ENCODE results near the gene NRIP2. TPM values are rescaled to one million over a fixed set of nuclear protein-coding genes. Genes with fewer than 3 reads are reported as not detected.

Gene NRIP2
- total and polyA plus RNA-seq, 2 experiments from 2014 or later: 0.66 TPM; not detected in 1

DNA sequence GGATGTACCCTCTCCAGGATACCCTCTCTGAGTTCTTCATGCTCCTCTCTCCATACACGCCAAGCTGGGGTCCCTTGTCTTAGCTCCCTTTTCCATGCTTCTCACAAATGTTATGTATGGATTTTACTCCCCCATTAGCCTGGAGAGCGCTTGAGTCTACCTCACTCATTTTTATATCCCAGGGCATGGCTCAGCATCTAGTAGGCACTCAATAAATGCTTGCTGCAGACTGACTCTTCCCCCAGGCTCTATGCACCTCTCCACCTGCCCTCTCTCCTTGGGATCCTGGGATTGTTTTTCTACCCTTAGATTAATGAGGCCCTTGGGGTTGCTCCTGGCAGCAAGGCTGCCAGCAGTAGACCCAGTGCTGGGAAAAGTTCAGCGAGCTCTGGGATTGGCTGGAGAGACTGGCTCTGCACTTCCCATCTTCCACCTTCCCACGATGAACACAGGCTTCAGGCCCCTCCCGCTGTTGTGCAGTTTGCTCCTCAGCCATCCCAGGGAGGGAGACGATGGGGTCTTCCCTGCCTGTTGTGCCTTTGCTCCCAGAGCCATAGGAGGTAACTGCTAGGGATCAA is 2.2 kb downstream of the NRIP2 start:
- no peak for ATAC-seq
- Histone ChIP-seq H3K27ac (ENCODE audit: low read depth) (no peak overlapping the region), H3K36me3 (ENCODE audit: insufficient read depth) (peaks cover 1% of the 10 kb centered on the region; the same call in 1 of the 2 replicates), H3K9me2 (ENCODE audit: insufficient read depth) (no peaks in the 10 kb centered on the region), H2AFZ (no peak overlapping the region), H3K27me3 (ENCODE audit: insufficient read depth) (no peaks in the 10 kb centered on the region), H3K4me2 (no peak overlapping the region), H3F3A (replicated peaks; ENCODE audit: low read depth) (0 out of 2 replicates have a peak, but pooled peaks cover 3% of the 10 kb centered on the region), H4K20me1 (replicated peaks; ENCODE audit: insufficient read depth) (peaks cover 5% of the 10 kb centered on the region; the same call in 1 of the 2 replicates), H3K4me3 (no peak overlapping the region), H3K79me2 (replicated peaks; ENCODE audit: insufficient read depth) (no peaks in the 10 kb centered on the region), H3K4me1 (ENCODE audit: insufficient read depth) (peaks cover 12% of the 10 kb centered on the region; the same call in 1 of the 2 replicates)
- Mint-ChIP-seq H3K9me3 (no peaks in the 10 kb centered on the region), H3K4me3 (no peak overlapping the region), H3K36me3 (ENCODE audit: low read depth) (peaks cover 17% of the 10 kb centered on the region), H3K4me1 (peaks cover 19% of the 10 kb centered on the region), H3K27ac (no peak overlapping the region), H3K27me3 (ENCODE audit: insufficient read depth, low read depth, poor library complexity) (peaks cover 11% of the 10 kb centered on the region)
- TF ChIP-seq, protein P1, sequence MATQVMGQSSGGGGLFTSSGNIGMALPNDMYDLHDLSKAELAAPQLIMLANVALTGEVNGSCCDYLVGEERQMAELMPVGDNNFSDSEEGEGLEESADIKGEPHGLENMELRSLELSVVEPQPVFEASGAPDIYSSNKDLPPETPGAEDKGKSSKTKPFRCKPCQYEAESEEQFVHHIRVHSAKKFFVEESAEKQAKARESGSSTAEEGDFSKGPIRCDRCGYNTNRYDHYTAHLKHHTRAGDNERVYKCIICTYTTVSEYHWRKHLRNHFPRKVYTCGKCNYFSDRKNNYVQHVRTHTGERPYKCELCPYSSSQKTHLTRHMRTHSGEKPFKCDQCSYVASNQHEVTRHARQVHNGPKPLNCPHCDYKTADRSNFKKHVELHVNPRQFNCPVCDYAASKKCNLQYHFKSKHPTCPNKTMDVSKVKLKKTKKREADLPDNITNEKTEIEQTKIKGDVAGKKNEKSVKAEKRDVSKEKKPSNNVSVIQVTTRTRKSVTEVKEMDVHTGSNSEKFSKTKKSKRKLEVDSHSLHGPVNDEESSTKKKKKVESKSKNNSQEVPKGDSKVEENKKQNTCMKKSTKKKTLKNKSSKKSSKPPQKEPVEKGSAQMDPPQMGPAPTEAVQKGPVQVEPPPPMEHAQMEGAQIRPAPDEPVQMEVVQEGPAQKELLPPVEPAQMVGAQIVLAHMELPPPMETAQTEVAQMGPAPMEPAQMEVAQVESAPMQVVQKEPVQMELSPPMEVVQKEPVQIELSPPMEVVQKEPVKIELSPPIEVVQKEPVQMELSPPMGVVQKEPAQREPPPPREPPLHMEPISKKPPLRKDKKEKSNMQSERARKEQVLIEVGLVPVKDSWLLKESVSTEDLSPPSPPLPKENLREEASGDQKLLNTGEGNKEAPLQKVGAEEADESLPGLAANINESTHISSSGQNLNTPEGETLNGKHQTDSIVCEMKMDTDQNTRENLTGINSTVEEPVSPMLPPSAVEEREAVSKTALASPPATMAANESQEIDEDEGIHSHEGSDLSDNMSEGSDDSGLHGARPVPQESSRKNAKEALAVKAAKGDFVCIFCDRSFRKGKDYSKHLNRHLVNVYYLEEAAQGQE (IDR thresholded peaks at IDR 0.05; ENCODE audit: unreplicated experiment): no peak
- TF ChIP-seq NANOG (IDR thresholded peaks at IDR 0.05; ENCODE audit: borderline replicate concordance): no peak
- no peak for TF ChIP-seq EZH2 (IDR thresholded peaks at IDR 0.05; ENCODE audit: low read depth, unreplicated experiment)
- TF ChIP-seq POLR2AphosphoS5 (IDR thresholded peaks at IDR 0.05; ENCODE audit: low read depth): no peak
- no peak for DNase-seq (ENCODE audit: low spot score)

- Histone ChIP-seq H4K20me1 (replicated peaks; ENCODE audit: insufficient read depth) (peaks cover 5% of the 10 kb centered on the region; the same call in 1 of the 2 replicates), H3F3A (replicated peaks; ENCODE audit: low read depth) (peaks cover 5% of the 10 kb centered on the region; the same call in 1 of the 2 replicates), H3K4me1 (ENCODE audit: insufficient read depth) (peaks cover 14% of the 10 kb centered on the region), H3K4me2 (no peak overlapping the region), H3K27ac (ENCODE audit: low read depth) (no peak overlapping the region), H2AFZ (no peak overlapping the region), H3K79me2 (replicated peaks; ENCODE audit: insufficient read depth) (no peaks in the 10 kb centered on the region), H3K27me3 (ENCODE audit: insufficient read depth) (no peaks in the 10 kb centered on the region), H3K9me2 (ENCODE audit: insufficient read depth) (no peaks in the 10 kb centered on the region), H3K4me3 (no peak overlapping the region), H3K36me3 (ENCODE audit: insufficient read depth) (peaks cover 10% of the 10 kb centered on the region)
- Mint-ChIP-seq H3K27ac (no peak overlapping the region), H3K36me3 (ENCODE audit: low read depth) (peaks cover 41% of the 10 kb centered on the region), H3K4me1 (peaks cover 37% of the 10 kb centered on the region), H3K9me3 (no peaks in the 10 kb centered on the region), H3K4me3 (no peak overlapping the region), H3K27me3 (ENCODE audit: insufficient read depth, low read depth, poor library complexity) (peaks cover 7% of the 10 kb centered on the region)
- ATAC-seq (no peak), DNase-seq (ENCODE audit: low spot score) (no peak)
- TF ChIP-seq NANOG (IDR thresholded peaks at IDR 0.05; ENCODE audit: borderline replicate concordance): no peak
- no peak for TF ChIP-seq STAT1 (IDR thresholded peaks at IDR 0.05; ENCODE audit: unreplicated experiment)
- no peak for TF ChIP-seq EZH2phosphoT487 (IDR thresholded peaks at IDR 0.05; ENCODE audit: unreplicated experiment)
- TF ChIP-seq ZNF331 (CRISPR knock-in tag; IDR thresholded peaks at IDR 0.05; ENCODE audit: low read depth): no peak
- TF ChIP-seq ZNF462 (CRISPR knock-in tag; IDR thresholded peaks at IDR 0.05): no peak
- no peak for TF ChIP-seq CREB1 (CRISPR knock-in tag; IDR thresholded peaks at IDR 0.05; ENCODE audit: low read depth)
- no peak for TF ChIP-seq POLR2AphosphoS5 (IDR thresholded peaks at IDR 0.05; ENCODE audit: low read depth)
- TF ChIP-seq EZH2 (IDR thresholded peaks at IDR 0.05; ENCODE audit: low read depth, unreplicated experiment): no peak
- TF ChIP-seq ZNF114 (CRISPR knock-in tag; IDR thresholded peaks at IDR 0.05): no peak
Measured at GRCh38 chr12:2829275-2829674, 5.6 kb downstream of the NRIP2 start.

All from GM23338 (cell line).